ENCODE measurements around the gene FAM210B. TPM values are rescaled to one million over a fixed set of nuclear protein-coding genes. Genes with fewer than 3 reads are reported as not detected.
"Not testable (repeated sequence)": the region's sequence is repeated elsewhere in the genome, so short reads cannot be mapped to it uniquely, and the experiment has no call there.

The FAM210B gene
- total RNA-seq, 1 donor from 2014 or later: 17.9 TPM

DNA sequence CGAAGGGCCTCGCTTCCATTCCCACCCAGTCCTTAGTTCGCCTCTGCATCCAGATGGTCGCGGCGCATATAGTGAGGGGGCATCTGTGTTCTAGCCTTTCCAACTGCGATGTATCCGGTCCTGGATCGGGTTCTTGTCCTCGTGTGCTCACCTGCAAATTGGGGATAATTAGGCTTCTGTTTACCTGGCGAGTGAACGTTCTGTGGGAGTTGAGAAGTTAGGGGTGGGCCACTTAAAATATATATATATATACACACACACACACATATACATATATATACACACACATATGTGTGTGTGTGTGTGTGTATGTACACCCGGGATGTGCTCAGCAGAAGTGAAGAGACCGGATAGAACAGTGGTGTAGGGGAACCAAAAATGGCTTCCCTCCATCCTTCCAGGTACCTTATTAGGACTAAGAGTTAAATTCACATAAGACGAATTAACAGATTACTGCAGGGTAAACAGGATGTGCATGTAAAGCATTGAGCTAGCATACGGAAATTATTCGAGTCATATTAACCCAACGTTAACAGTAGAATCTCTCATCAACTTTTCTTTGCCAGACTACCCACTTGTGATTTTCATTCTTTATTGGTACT, 34.2 kb downstream of the FAM210B start:
- H3K27me3 ChIP-seq: no peaks in the 10 kb centered on the region
- peaks cover 0 to 17% of the 10 kb centered on the region in 2 donors for H3K4me1 ChIP-seq
- TF ChIP-seq, protein P1, sequence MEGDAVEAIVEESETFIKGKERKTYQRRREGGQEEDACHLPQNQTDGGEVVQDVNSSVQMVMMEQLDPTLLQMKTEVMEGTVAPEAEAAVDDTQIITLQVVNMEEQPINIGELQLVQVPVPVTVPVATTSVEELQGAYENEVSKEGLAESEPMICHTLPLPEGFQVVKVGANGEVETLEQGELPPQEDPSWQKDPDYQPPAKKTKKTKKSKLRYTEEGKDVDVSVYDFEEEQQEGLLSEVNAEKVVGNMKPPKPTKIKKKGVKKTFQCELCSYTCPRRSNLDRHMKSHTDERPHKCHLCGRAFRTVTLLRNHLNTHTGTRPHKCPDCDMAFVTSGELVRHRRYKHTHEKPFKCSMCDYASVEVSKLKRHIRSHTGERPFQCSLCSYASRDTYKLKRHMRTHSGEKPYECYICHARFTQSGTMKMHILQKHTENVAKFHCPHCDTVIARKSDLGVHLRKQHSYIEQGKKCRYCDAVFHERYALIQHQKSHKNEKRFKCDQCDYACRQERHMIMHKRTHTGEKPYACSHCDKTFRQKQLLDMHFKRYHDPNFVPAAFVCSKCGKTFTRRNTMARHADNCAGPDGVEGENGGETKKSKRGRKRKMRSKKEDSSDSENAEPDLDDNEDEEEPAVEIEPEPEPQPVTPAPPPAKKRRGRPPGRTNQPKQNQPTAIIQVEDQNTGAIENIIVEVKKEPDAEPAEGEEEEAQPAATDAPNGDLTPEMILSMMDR (IDR thresholded peaks at IDR 0.05): no peak
- H3K36me3 ChIP-seq: peaks cover 25 to 31% of the 10 kb centered on the region in 2 donors
- intact Hi-C loops (cut with DNase I): loop anchor here (1.0 to 10.0 kb wide), 3 partner anchors 35 to 962 kb away; partner anchors contain the start of genes FAM210B, RAE1 and RTF2
- H3K9me3 ChIP-seq: no peaks in the 10 kb centered on the region
- no peak for DNase-seq (ENCODE audit: low spot score in 2 of 2)
- H3K4me3 ChIP-seq: peak overlapping the region; percentile 63 to 78
- H3K27ac ChIP-seq: peak overlapping the region; percentile 87 to 90

DNA sequence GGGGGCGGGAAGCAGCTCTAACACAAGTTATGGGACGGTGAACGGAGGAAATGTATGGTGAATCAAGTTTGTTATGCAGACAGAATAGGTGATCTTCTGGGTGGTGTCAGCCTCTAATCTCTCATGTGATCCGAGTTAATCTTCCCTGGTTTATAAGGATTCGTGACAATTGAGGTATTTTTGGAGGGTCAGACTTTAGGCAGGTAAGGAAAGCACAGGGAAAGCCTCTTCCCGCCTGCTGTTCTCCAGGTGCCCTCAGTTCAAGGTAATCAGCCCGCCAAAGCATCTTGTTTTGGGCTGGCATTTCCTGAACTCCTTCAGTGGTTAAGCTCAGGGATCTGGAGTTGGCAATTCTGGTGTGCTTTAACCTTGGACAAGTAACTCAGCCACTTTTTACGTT, 34.9 kb downstream of the FAM210B start:
- peaks cover 0 to 17% of the 10 kb centered on the region in 2 donors for H3K4me1 ChIP-seq
- H3K4me3 ChIP-seq: peak overlapping the region; percentile 63 to 78
- no peaks in the 10 kb centered on the region for H3K27me3 ChIP-seq
- H3K9me3 ChIP-seq: no peaks in the 10 kb centered on the region
- H3K27ac ChIP-seq: no peak overlapping the region
- intact Hi-C loops (cut with DNase I): loop anchor here (10.0 kb wide), 1 partner anchor 961 kb away; the partner anchor contains the start of gene RAE1
- H3K36me3 ChIP-seq: peaks cover 30 to 38% of the 10 kb centered on the region in 2 donors
- TF ChIP-seq, protein P1 (IDR thresholded peaks at IDR 0.05): no peak
- DNase-seq (ENCODE audit: low spot score in 2 of 2): no peak

DNA sequence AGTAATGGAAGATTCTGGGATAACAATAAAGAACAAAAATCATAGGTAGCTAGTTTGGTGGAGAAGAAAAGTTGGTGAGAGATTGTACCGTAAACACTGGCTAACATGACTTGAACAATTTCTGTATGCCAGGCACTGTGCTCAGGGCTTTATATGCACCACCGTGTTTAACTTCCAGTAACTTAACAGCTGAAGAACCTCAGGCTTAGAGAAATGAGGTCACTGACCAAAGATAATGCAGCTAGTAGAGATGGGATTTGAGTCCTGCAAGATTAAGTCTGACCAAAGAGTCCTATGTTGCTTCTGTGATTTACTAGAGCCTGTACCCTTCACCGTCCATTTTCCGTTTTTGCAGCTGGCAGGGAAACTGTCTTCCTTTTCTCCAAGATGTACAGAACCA, 36.4 kb downstream of the FAM210B start:
- DNase-seq (ENCODE audit: low spot score in 2 of 2): no peak
- Histone ChIP-seq H3K27ac (no peak overlapping the region), H3K4me3 (no peak overlapping the region), H3K4me1 (peaks cover 0 to 18% of the 10 kb centered on the region in 2 donors), H3K9me3 (no peaks in the 10 kb centered on the region), H3K36me3 (peaks cover 39 to 50% of the 10 kb centered on the region in 2 donors), H3K27me3 (no peaks in the 10 kb centered on the region)
- intact Hi-C loops (cut with DNase I): loop anchor here (10.0 kb wide), 1 partner anchor 960 kb away; the partner anchor contains the start of gene RAE1
- TF ChIP-seq, protein P1 (IDR thresholded peaks at IDR 0.05): no peak

DNA sequence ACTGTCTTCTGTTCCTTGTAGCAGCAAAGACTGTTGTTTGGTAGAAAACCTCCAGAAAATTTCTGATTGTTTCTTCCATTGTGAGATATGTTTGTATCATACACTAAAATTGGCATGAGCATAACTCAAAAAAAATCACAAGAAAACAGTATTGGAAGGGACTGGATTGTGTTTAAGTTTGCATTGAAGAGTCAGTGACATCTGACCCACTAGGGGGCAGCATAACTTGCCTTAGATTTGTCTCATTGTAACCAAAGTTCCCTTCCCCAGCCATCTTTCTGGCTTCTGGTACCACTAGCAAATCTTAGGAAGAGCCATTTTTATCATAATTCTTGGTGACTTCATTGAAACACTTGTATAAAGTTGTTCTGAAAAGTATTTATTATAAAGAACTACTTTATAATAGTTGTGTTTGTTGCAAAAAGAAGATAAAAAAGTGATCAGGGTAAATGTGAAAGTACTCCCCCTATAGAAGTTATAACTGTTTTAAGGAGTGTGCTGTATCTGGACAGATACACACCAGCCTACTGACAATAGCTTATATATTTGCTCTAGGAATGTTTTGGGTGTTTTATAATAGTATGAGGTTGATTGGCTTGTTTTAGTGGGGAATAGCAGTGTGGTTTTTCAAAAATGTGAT, 41.3 kb downstream of the FAM210B start:
- peak in 1 of 2 donors; percentile 70 for DNase-seq (ENCODE audit: low spot score in 2 of 2)
- TF ChIP-seq, protein P1 (IDR thresholded peaks at IDR 0.05): peak in 2 of 3 experiments; percentile 56 to 58
- Histone ChIP-seq H3K27me3 (no peaks in the 10 kb centered on the region), H3K36me3 (peaks cover 75 to 89% of the 10 kb centered on the region in 2 donors), H3K9me3 (no peaks in the 10 kb centered on the region), H3K27ac (no peak overlapping the region), H3K4me1 (peaks cover 0 to 2% of the 10 kb centered on the region in 2 donors), H3K4me3 (no peak overlapping the region)
- intact Hi-C loops (cut with DNase I): no loop called here

DNA sequence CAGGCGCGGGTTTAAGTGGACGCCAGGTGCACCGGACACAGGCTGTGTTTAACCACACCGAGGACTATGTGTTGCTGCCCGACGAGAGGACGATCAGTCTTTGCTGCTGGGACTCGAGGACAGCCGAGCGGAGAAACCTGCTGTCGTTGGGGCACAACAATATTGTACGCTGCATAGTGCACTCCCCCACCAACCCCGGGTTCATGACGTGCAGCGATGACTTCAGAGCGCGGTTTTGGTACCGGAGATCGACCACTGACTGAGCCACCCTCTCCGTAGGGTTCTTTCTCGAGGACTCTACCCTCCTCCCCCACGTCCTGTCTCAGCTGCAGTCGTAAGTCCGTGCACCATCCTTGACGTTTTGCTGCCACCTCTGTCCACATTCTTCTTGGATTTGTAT, 44.7 kb downstream of the FAM210B start:
- H3K36me3 ChIP-seq: peaks cover 67 to 85% of the 10 kb centered on the region in 2 donors
- TF ChIP-seq, protein P1 (IDR thresholded peaks at IDR 0.05): no peak
- peaks cover 0 to 2% of the 10 kb centered on the region in 2 donors for H3K4me1 ChIP-seq
- intact Hi-C loops (cut with DNase I): no loop called here
- H3K9me3 ChIP-seq: no peaks in the 10 kb centered on the region
- no peak for DNase-seq (ENCODE audit: low spot score in 2 of 2)
- H3K27me3 ChIP-seq: no peaks in the 10 kb centered on the region
- H3K27ac ChIP-seq: no peak overlapping the region
- no peak overlapping the region for H3K4me3 ChIP-seq

DNA sequence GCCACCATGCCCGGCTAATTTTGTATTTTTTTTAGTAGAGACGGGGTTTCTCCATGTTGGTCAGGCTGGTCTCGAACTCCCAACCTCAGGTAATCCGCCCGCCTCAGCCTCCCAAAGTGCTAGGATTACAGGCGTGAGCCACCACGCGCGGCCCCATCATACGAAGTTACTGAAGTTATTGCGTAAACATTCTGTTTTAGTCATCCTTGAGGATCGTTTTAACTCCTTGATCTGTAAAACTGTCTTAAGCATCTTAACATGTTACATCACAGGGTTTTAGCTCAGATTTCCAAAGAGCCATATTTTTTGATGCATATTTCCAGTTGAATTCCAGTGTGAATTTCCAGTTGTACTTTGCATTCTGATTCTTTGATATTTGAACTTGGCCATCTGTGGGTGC, 46.6 kb downstream of the FAM210B start:
- H3K9me3 ChIP-seq; intact Hi-C loops (cut with DNase I); H3K4me1 ChIP-seq; DNase-seq (ENCODE audit: low spot score in 2 of 2); H3K27me3 ChIP-seq; H3K4me3 ChIP-seq; H3K27ac ChIP-seq: not testable (repeated sequence)
- H3K36me3 ChIP-seq: peaks cover 57 to 80% of the 10 kb centered on the region in 2 donors

All from ascending aorta (tissue), 2 donors.